Measurements from ENCODE around the gene MOGAT1. TPM values are rescaled to one million over a fixed set of nuclear protein-coding genes. Genes with fewer than 3 reads are reported as not detected.
A peak's percentile ranks its signal among the peaks of the same experiment; 100 is the strongest.

The MOGAT1 gene
- total and polyA plus RNA-seq, 2 of the 13 experiments (the other 11 are each of a cell fraction or from before 2014, with no cell fraction given), result 0.98 to 4.3 TPM

DNA sequence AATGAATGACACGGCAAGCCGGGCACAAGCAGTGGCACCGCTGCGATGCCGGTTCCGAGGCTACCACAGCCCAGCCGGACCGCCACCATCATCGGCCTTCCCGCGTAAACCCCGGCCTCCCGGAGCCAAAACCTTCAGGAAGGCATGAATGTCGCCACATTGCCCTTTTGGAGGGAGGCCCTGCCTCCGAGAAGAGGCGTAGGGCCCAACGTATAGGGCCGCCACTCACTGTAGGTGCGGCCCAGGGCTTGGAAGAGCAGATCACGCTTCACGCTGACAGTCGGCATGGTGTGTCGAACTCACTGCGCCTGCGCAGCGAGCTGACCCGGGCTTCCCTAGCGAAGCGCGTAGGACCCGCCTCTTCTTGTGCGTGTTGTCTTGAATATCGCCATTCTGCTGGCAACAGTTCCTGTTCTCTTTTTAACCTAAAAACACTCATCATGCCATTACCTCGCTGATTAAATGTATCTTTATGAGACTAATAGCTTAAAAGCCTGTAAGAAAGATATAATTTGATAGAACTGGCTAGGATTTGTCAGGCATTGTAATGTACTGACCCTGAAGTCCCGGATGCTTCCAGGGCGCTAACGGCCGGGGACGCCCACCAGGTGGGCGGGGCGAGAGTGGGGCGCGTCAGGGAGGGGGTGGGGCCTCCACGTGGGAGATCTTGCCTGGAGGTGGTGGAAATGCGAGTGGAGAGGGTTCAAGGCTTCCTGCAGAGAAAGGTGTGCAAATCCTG, 15.5 kb upstream of the MOGAT1 start, which contains the start of gene FARSB (continued):
- TF ChIP-seq, protein P1, sequence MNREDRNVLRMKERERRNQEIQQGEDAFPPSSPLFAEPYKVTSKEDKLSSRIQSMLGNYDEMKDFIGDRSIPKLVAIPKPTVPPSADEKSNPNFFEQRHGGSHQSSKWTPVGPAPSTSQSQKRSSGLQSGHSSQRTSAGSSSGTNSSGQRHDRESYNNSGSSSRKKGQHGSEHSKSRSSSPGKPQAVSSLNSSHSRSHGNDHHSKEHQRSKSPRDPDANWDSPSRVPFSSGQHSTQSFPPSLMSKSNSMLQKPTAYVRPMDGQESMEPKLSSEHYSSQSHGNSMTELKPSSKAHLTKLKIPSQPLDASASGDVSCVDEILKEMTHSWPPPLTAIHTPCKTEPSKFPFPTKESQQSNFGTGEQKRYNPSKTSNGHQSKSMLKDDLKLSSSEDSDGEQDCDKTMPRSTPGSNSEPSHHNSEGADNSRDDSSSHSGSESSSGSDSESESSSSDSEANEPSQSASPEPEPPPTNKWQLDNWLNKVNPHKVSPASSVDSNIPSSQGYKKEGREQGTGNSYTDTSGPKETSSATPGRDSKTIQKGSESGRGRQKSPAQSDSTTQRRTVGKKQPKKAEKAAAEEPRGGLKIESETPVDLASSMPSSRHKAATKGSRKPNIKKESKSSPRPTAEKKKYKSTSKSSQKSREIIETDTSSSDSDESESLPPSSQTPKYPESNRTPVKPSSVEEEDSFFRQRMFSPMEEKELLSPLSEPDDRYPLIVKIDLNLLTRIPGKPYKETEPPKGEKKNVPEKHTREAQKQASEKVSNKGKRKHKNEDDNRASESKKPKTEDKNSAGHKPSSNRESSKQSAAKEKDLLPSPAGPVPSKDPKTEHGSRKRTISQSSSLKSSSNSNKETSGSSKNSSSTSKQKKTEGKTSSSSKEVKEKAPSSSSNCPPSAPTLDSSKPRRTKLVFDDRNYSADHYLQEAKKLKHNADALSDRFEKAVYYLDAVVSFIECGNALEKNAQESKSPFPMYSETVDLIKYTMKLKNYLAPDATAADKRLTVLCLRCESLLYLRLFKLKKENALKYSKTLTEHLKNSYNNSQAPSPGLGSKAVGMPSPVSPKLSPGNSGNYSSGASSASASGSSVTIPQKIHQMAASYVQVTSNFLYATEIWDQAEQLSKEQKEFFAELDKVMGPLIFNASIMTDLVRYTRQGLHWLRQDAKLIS (CRISPR knock-in tag; IDR thresholded peaks at IDR 0.05), result 0 out of 2 replicates have a peak, but pooled peaks have one; percentile 33
- TF ChIP-seq ZNF562 (CRISPR knock-in tag; IDR thresholded peaks at IDR 0.05; ENCODE audit: borderline replicate concordance) (no peak), SRY (CRISPR knock-in tag; IDR thresholded peaks at IDR 0.05) (peak; percentile 41; the same call in 1 of the 2 replicates), RELA (CRISPR knock-in tag; IDR thresholded peaks at IDR 0.05) (no peak), ZNF850 (CRISPR knock-in tag; conservative IDR thresholded peaks at IDR 0.05) (no peak), ZIK1 (CRISPR knock-in tag; IDR thresholded peaks at IDR 0.05; ENCODE audit: borderline replicate concordance, low read depth) (peak; percentile 45; the same call in 1 of the 2 replicates), RFXANK (CRISPR knock-in tag; IDR thresholded peaks at IDR 0.05) (no peak; the same call in 1 of the 2 replicates), ZNF7 (CRISPR knock-in tag; IDR thresholded peaks at IDR 0.05) (peak; percentile 6; the same call in 1 of the 2 replicates), NKX3-1 (CRISPR knock-in tag; IDR thresholded peaks at IDR 0.05) (peak; percentile 85; the same call in 1 of the 2 replicates), PHB2 (IDR thresholded peaks at IDR 0.05; ENCODE audit: partially characterized antibody) (no peak), ZNF598 (CRISPR knock-in tag; IDR thresholded peaks at IDR 0.05; ENCODE audit: borderline replicate concordance) (peak; percentile 96), ZNF431 (CRISPR knock-in tag; IDR thresholded peaks at IDR 0.05; ENCODE audit: borderline replicate concordance, low read depth) (peak; percentile 70), ZNF607 (CRISPR knock-in tag; IDR thresholded peaks at IDR 0.05; ENCODE audit: borderline replicate concordance) (peak; percentile 66; the same call in 1 of the 2 replicates)
- TF ChIP-seq, protein P2, sequence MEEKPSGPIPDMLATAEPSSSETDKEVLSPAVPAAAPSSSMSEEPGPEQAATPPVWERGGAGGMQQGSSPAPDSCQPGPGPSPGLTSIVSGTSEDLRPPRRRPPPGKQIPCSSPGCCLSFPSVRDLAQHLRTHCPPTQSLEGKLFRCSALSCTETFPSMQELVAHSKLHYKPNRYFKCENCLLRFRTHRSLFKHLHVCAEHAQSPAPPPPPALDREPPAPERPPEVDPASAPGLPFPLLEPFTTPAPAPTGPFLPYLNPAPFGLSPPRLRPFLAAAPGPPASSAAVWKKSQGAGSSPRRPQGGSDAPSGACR (CRISPR knock-in tag; IDR thresholded peaks at IDR 0.05), result 0 out of 2 replicates have a peak, but pooled peaks have one; percentile 44
- TF ChIP-seq, protein P3, sequence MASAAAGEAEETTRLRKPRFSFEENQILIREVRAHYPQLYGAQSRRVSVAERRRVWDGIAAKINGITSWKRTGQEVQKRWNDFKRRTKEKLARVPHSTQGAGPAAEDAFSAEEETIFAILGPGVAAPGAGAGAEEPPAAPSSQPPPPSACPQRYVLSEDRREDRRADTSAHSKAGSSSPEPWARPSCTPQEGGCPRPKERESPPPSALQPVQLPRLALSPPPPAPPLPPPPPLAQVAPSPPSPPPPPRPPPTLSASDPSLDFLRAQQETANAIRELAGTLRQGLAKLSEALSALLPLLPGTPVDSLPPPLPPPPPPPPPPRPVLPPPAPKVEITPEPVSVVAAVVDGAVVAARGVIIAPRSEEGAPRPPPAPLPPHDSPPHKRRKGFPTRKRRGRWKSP (CRISPR knock-in tag; IDR thresholded peaks at IDR 0.05), result peak; percentile 89
- TF ChIP-seq, protein P4, sequence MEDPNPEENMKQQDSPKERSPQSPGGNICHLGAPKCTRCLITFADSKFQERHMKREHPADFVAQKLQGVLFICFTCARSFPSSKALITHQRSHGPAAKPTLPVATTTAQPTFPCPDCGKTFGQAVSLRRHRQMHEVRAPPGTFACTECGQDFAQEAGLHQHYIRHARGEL (CRISPR knock-in tag; IDR thresholded peaks at IDR 0.05), result no peak
- TF ChIP-seq, protein P5, sequence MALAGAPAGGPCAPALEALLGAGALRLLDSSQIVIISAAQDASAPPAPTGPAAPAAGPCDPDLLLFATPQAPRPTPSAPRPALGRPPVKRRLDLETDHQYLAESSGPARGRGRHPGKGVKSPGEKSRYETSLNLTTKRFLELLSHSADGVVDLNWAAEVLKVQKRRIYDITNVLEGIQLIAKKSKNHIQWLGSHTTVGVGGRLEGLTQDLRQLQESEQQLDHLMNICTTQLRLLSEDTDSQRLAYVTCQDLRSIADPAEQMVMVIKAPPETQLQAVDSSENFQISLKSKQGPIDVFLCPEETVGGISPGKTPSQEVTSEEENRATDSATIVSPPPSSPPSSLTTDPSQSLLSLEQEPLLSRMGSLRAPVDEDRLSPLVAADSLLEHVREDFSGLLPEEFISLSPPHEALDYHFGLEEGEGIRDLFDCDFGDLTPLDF (CRISPR knock-in tag; IDR thresholded peaks at IDR 0.05), result peak; percentile 82
- TF ChIP-seq, protein P6, sequence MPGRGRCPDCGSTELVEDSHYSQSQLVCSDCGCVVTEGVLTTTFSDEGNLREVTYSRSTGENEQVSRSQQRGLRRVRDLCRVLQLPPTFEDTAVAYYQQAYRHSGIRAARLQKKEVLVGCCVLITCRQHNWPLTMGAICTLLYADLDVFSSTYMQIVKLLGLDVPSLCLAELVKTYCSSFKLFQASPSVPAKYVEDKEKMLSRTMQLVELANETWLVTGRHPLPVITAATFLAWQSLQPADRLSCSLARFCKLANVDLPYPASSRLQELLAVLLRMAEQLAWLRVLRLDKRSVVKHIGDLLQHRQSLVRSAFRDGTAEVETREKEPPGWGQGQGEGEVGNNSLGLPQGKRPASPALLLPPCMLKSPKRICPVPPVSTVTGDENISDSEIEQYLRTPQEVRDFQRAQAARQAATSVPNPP (CRISPR knock-in tag; IDR thresholded peaks at IDR 0.05), result 0 out of 2 replicates have a peak, but pooled peaks have one; percentile 88
- TF ChIP-seq, protein P7, sequence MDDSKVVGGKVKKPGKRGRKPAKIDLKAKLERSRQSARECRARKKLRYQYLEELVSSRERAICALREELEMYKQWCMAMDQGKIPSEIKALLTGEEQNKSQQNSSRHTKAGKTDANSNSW (CRISPR knock-in tag; IDR thresholded peaks at IDR 0.05; ENCODE audit: borderline replicate concordance), result 0 out of 2 replicates have a peak, but pooled peaks have one; percentile 38

Data from HepG2 (cell line).